Globus pallidus (tissue), 1 donor: Measurements from ENCODE around the gene KLF5.
A peak's percentile ranks its signal among the peaks of the same experiment; 100 is the strongest.
"Not testable (repeated sequence)": the region's sequence is repeated elsewhere in the genome, so short reads cannot be mapped to it uniquely, and the experiment has no call there.

Experiments
- DNase-seq: peaks from one replicate; pipeline ENCODE4 v3.0.0-alpha.2; 2015; ENCODE audit warnings: low spot score

KLF5 gene

DNA sequence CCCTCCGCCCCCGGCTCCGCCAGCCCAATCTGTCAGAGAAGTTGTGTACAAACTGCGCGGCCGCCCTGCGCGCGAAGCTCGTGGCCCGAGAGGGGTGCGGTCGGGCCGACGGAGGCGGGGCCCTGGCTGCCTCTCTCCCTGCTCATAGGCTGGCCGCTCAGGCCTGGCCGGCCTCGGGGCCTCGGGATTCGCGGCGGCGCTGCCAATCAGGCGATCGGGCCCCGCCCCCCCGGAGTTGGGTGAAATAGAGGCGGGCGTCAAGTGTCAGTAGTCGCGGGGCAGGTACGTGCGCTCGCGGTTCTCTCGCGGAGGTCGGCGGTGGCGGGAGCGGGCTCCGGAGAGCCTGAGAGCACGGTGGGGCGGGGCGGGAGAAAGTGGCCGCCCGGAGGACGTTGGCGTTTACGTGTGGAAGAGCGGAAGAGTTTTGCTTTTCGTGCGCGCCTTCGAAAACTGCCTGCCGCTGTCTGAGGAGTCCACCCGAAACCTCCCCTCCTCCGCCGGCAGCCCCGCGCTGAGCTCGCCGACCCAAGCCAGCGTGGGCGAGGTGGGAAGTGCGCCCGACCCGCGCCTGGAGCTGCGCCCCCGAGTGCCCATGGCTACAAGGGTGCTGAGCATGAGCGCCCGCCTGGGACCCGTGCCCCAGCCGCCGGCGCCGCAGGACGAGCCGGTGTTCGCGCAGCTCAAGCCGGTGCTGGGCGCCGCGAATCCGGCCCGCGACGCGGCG is at the start of gene KLF5:
Gene KLF5 (plus strand): TSS at position 270 of the 724 bp plus-strand sequence. CDS start 323 bp downstream, at position 593.
- peak; percentile 79 for DNase-seq

DNA sequence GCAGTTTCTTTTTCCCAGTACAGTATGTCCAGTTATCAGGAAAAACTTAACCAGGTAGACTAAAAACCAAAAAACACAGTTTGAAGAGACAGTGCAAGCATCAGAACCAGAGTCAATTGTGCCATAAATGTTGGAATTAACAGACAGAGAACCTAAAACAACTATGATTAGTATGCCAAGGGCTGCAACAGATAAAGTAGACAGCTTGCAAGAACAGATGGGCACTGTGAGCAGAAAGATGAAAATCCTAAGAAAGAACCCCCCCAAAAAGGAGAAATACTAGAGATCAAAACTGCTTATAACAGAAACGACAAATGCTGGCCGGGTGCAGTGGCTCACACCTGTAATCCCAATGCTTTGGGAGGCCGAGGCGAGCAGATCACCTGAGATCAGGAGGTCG is 47.1 kb upstream of the KLF5 start:
- DNase-seq, result no peak

DNA sequence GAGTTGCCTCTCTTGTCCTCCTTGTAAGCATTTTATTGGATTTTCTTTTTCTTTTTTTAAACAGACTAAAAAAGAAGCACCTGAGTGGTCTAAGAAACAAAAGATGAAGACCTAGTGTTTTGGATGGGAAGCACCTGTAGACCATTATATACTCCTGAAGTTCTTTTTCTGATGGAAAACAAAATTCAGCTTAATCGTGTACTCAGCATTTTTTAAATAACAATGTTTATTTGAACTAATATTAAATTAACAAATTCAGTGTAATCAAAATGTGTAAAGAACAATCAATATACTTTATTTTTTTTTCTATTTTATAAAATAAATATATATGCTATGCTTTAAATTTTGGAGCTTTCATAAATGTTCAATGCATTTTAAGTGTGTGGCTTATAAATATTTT is 43.0 kb upstream of the KLF5 start:
- DNase-seq, result no peak

DNA sequence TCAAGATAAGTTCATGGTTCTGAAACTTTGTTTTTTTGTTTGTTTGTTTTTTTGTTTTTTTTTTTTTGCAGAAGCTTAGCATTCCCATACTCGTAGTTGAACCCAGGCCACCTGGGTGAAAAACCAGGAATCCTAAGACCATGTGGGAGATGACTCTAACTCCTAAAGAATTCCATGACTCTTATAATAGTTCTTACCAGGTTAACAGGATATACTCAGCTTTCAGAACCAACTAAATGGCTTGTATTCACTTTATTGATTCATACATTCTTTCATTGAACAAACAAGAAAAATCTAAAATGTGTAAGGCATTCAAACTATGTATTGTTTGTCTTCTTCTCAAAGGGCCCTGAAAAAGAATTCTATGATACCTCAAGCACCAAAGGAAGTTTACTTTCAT is 40.5 kb upstream of the KLF5 start:
- DNase-seq, result no peak

DNA sequence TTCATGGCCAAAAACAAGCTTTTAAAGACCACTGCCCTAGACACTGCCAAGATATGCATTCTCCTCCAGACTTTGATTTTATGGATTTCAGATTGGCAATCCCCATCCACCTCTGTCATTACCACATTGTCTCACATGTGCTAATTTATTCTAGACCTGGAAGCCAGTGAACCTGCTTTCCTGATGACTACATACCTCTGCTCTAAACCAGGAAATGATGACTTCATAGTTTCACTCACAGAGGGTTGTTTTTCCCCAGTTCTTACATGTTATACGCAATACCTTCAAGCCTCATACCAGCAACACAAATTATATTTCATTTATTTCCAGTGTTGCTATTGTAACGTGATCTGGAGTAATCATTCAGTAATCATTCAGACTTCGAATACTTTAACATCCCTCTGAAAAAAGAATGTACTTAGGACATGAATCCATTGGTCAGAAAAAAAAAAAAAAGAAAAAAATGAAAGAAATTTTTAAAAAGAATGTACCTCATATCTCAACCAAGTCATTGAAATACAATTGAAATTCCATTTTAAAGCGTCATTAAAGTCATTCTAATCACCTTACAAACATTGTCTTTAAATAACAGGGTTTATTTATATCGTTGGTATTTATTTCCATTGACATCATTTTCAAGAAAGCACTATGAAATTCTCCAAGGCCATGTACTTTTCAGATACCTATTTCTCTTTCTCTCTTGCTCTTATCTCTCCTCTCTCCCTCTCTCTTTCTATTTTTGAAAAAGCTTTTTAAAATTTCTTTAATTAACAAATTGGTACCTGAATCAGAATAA is 33.4 kb upstream of the KLF5 start:
- no peak for DNase-seq

DNA sequence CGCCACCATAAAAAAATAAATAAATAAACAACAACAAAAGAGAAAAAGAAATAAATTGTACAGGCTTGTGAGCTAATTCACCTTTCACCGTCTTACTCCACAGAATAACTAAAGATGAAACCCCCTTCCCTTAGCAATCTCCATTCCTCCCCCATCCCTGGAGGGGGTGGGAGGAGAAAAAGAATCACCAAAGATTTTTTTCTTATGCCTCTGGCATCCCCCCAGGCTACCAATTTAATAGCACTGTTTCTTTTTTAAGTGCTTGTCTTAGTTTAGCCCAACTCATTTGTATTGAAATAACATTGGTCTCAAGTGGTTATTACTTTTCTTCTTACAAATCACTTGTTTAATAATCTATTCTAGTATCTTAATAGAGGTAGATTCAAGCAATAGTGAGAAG is 23.9 kb upstream of the KLF5 start:
- DNase-seq, result no peak

DNA sequence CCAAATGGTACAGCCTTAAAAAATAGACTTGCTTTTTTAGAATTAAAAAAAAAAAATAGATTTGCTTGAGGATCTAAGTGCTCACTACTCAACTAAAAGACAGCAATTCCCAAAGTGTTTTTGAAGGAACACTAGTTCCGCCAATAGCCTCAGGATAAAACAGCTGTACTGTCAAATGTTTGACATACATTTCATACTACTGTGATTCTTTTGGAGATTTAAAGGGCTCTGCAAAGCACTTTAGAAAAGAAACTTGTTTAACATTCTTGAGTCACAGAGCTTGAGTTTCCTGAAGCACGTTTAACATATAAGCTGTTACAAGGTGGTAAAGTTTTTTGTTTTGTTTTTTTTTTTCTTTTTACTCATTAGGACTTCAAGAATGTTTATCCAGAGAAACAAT is 23.1 kb upstream of the KLF5 start:
- DNase-seq, result no peak

DNA sequence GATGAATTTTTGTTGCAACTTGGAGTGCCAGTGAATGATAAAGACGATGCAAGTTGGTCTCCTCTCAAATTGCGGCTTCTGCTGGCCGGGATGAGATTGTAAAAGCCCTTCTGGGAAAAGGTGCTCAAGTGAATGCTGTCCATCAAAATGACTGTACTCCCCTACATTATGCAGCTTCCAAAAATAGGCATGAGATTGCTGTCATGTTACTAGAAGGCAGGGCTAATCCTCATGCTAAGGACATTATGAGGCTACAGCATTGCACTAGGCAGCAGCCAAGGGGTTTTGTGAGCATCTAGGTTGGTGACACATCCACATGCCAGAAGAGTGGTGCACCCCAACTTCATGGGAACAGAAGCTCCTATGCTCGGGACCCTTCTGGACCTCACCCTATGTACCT is 22.2 kb upstream of the KLF5 start:
- DNase-seq, result no peak

DNA sequence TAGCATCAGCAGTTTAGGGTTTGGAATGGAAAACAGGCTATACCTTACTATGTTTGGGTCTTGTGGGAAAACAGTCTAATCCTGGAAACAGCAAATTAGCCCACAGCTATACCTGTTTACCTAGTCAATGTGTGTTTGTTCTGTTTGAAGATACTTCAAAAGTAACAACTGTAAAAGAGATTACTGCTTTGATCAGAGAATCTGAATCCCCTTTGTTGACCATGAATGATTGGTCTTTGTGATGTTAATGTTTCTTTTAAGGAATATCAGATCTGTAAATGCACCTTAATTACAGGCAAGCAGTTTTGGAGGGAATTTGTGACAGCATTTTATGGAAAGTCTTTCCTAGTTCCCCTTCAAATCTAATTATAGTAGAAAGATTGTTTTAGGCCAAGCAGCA is 20.7 kb upstream of the KLF5 start:
- no peak for DNase-seq

DNA sequence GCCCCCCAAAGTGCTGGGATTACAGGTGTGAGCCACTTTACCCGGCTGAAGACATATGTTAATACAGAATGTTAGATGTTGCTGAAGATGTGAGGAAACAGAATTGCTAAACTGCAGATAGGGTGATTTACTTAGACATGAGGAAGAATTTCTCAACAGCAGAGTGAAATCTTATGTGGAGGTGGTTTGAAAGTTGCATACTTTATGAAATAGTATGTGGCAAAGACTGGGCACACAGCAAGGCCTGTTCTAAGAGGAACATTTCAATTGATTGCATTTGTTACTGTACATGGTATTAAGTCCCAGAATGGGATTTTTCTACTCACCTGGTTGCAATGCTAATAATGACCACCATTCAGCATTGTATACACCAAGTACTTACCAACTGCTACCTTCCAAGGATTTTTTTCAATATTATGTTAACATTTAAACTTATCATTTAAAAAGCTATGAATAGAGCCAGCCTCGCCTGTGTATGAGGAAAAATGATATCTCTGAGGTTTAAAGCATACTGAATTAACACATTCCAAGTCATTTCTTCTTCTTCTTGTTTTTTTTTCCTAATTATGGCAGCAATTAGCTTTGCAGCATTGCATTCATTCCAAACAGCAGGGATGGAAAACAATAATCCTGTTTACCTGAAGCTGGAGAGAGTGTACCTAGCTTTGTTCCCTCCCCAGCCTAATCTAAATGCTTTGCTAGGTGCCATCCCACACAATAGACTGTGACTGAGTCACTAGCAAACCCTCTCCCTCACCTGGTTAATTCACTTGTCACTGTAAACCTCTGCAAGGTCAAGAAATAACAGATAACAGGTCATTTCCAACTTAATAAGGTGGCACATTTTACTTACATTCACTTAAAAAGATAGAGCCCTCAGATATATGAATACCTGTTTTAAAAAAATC is 19.4 kb upstream of the KLF5 start:
- DNase-seq, result no peak

DNA sequence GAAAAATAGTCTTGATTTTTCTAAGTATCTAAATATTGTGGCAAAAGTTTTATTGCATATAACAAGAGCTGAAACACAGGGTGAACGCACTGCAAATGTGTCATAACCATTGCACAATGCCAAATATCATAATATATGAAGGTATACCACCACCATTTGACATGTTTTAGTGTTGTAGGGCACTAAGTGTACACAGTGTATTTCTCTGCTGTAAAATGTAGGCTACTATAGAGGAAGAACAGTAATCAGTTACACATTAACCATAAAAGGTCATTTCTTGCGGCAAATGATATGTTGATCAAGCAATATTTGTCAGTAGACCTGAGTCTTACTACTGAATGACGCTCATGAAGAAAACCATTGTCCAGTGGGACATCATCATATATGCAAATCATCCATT is 18.3 kb upstream of the KLF5 start:
- DNase-seq, result no peak

DNA sequence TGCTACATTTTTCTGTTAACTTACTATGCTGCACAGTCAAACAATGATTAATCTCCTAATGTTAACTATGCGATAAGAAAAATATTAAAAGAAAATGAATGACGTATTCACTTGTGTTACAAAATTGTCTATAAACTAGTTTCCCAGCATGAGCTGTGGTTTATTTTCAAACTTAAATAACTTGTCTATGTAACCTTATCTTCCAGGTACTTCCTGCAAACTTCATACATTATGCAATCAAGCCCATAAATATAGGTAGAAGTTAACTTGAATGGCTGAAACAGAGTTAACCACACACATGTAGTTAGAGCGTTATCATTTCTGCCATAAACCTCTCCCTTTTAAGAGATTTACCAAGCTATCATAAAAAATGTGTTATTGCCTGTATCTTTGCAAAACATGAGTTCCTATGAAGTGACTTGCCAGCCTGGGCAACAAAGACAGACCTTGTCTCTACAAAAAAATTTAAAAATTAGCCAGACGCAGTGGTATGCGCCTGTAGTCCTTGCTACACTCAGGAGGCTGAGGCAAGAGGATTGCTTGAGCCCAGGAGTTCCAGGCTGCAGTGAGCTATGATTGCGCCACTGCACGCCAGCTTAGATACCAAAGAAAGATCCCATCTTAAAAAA is 17.7 kb upstream of the KLF5 start:
- no peak for DNase-seq

DNA sequence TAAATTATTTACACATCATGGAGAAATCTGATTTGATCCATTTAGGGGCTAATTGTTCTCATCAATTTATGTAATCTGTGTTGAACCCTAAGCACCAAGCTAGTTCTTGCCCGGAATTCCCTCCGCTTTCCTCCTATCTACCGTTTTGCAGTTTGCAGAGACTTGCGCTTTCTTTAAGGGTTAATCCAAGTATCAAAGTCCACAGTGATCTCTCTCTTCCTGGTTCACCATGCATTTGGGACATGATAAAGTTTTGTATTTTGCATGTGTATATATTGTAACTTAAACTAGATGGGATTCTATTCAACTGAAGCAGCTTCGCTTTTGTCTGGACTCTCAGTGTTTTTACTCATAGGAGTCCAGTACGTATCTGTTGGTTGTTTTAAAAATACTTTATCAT is 13.8 kb upstream of the KLF5 start:
- no peak for DNase-seq

DNA sequence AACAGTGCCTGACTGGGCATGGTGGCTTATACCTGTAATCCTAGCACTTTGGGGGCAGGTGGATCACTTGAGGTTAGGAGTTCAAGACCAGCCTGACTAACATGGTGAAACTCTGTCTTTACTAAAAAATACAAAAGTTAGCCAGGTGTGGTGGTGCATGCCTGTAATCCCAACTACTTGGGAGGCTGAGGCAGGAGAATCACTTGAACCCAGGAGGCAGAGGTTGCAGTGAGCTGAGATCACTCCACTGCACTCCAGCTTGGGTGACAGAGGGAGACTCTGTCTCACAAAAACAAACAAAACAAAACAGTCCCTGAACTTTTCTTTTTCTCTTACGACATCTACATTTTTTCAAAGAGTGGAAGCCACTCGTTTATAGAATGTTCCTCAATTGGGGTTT is 10.2 kb upstream of the KLF5 start:
- DNase-seq, result not testable (repeated sequence)

DNA sequence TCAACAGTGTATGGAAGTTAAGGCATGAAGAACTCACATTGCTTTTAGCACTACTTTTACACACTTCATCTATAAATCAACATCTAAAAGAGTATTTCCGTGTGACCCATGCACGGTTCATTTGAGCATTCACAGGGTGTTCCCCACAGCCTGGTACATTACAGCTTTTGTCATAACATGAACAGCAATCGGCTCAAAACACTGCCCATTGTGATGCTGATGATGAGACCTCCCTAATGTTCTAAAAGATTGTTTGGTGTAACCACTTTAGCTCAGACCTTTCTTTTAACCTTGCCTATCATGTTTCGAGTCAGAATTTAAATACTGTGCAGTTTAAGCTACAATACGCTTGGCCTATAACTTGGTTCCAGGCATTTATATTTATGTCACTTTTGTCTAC is 4.1 kb upstream of the KLF5 start:
- DNase-seq, result no peak

DNA sequence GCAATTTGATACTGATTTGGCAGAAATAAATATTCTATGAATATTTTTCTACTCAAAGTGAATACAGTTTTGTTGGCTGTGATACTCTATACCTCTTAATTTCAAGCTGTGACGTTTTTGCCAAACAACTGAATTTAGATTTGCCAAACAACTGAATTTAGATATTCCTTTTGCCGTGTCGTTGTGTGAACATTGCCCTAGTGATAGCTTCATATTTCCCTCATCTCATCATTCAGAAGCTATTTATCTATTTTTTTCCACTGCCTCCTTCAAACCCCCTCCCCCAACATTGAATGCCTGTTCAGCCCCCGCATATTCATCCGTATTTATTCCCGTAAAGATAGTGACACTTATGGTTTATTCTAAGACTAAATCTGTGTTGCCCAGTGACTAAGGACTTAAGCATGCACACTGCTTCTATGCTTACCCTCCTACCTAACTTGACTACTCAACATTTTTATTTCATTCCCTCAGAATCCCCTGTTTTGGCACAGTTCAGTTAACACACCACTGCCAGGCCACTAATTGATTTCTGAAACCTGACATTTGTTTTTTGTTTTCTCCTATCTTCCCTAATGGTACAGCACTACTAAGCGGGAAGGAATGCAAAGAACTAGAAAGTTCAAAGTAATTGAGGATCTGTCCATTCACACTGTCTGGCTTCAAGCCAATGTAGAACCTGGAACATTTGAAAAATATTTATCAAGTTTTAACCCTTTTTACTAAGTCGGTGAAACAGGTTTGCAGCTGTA is 2.8 kb upstream of the KLF5 start:
- DNase-seq, result no peak

DNA sequence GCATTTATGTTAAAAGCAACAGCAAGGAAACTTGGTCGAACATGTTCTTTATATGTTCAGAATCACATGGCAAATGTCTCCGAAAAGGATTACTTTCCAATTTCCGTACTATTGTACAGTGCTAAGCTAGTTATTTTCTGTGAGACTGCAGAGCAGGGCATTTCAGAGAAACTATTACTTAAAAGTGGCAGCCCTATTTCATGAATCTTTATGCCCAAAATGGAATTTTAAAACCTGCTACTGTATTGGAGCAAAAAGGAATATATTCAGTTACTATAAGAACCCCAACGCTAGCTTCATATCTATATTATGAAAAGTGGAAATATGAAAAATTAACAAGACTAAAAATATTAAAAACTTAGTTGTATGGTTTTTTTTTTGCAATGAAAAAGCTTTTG is 2.2 kb upstream of the KLF5 start:
- DNase-seq, result no peak

DNA sequence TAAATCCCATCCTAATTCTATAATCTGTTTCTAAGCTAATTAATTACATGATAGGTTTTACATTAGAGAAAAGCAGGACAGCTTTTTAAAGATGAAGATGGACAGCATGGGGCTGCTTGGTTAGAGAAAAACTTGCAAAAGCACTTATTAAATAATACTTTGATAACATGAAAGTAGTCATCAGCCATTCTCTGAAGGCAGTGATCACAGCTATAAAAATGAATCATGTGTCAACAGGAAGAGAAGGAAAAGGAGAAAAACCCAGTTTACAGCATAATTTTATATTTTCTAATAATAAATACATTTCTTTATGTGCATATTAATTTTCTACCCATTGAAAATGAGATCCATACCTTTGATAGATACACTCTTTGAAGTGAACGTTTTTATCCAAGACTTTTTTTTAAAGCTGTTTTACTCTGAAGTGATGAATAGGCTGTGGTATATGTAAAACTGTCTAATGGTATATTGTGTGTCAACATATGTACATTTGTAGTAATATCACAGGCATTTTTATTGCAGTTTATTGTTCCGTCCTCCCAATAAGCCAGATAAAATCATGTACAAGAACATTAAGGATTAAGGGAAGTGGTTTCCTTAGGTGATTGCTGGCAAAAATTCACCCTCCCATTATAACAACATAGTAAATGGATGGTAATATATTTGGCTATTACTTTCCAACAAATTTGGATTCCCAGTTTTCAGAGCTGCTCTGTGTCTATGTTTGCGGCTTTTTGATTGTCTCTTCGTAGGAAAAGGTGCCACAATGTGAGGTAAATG is 1.3 kb upstream of the KLF5 start:
- no peak for DNase-seq

DNA sequence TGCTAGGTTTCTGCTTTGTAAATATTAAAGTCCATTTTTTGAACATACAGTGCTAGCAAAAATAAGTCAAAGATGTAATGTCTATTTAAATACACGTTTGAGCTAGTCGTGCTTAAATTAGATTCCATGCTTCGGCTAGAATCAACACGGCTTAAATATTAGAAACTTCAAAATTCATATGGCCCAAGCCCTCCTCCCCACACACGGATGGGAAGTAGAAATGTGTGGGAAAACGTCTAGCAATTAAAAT is 816 bp upstream of the KLF5 start:
- DNase-seq, result no peak

DNA sequence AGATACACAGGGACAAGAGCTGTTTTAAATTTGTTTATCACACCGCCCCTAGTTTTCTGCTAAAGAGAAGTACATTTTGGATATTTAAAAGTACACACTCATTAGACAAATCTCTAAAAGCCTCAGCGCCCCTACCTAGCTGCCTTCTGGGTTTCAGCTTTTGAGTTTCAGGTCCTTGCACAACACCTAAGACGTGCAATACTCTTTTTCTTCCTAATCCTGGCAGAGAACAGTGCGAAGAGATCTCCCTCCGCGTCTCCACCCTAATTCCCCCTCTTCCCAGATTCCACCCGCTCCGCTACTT is 421 bp upstream of the KLF5 start:
- DNase-seq, result no peak
